ENCODE data around the gene PDE6C.

The PDE6C gene

DNA sequence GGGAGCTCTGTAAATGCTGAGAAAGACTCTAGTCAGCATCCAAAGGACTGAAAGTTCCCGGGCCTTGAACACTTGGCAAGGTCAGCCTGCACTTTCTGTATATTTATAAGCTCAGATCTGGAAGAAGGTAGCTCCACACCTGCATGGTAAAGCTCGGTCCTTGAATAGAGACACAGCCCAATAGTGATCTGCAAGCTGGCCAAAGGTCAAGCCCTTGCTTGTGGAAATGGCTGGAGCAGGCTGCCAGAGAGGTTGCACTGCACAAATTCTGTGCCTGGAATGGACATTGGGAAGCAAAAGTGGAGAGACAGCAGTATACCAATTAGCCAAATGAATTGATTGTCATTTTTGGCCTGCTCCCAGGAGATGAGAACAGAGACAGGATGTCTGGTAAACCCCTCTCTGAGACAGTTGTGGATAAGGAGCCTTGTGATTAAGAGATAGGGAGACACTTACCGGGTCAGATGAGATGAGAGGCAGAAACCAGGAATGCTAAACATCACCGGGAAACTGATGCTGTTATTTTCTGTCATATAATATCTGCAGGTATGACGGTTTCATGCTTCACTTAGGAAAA, 98.1 kb downstream of the PDE6C start:
- Histone ChIP-seq H3K9me3 (no peaks in the 10 kb centered on the region), H3K4me1 (ENCODE audit: control insufficient read depth in 1 of 2, insufficient read depth in 1 of 2, low read depth in 1 of 2, low read length in 1 of 2) (no peaks in the 10 kb centered on the region), H3K27me3 (peaks cover 18% of the 10 kb centered on the region), H3K4me3 (ENCODE audit: low read depth in 1 of 2, low read length in 1 of 2) (no peak overlapping the region), H3K27ac (no peak overlapping the region), H3K36me3 (no peaks in the 10 kb centered on the region)
- TF ChIP-seq, protein P1, sequence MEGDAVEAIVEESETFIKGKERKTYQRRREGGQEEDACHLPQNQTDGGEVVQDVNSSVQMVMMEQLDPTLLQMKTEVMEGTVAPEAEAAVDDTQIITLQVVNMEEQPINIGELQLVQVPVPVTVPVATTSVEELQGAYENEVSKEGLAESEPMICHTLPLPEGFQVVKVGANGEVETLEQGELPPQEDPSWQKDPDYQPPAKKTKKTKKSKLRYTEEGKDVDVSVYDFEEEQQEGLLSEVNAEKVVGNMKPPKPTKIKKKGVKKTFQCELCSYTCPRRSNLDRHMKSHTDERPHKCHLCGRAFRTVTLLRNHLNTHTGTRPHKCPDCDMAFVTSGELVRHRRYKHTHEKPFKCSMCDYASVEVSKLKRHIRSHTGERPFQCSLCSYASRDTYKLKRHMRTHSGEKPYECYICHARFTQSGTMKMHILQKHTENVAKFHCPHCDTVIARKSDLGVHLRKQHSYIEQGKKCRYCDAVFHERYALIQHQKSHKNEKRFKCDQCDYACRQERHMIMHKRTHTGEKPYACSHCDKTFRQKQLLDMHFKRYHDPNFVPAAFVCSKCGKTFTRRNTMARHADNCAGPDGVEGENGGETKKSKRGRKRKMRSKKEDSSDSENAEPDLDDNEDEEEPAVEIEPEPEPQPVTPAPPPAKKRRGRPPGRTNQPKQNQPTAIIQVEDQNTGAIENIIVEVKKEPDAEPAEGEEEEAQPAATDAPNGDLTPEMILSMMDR (IDR thresholded peaks at IDR 0.05): no peak

DNA sequence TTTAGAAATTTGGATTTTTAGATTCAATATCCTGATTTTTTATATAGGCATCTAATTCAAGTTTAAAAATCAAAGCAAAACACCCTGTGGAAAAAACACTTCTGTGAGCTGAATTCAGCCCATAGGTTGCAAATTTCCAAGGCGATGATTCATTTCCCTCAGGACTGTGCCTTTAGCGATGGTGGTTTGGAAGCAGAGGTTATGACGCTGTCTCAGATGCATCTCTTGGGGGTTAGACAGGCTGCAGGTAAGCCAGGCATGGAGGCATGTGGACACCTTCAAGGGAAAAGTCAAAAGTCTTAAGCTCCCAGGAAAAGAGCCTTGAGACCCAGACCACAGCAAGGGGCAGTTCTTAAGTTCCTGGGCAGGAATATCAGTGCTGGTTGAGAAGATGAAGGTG, 99.6 kb downstream of the PDE6C start:
- no peak overlapping the region for H3K4me3 ChIP-seq (ENCODE audit: low read depth in 1 of 2, low read length in 1 of 2)
- no peak overlapping the region for H3K27ac ChIP-seq
- TF ChIP-seq, protein P1 (IDR thresholded peaks at IDR 0.05): no peak
- H3K4me1 ChIP-seq (ENCODE audit: control insufficient read depth in 1 of 2, insufficient read depth in 1 of 2, low read depth in 1 of 2, low read length in 1 of 2): no peaks in the 10 kb centered on the region
- peaks cover 10% of the 10 kb centered on the region for H3K27me3 ChIP-seq
- H3K9me3 ChIP-seq: no peaks in the 10 kb centered on the region
- no peaks in the 10 kb centered on the region for H3K36me3 ChIP-seq

DNA sequence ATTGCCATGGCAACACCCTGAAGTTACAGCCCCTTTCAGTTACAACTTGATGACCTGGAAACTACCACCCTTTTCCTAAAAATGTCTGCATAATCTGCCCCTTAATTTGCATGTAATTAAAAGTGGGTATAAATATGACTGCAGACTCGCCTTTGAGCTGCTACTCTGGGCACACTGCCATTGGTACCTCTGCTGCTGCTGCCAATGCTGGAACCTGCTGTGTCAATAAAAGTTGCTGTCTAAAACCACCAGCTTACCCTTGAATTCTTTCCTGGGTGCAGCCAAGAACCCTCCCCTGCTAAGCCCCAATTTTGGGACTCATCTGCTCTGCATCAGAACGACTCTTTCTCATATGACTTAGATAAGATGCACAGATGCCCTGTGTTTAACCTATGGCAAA, 100.3 kb downstream of the PDE6C start:
- Histone ChIP-seq H3K27me3 (peaks cover 3% of the 10 kb centered on the region), H3K9me3 (no peaks in the 10 kb centered on the region), H3K36me3 (no peaks in the 10 kb centered on the region), H3K4me1 (ENCODE audit: control insufficient read depth in 1 of 2, insufficient read depth in 1 of 2, low read depth in 1 of 2, low read length in 1 of 2) (no peaks in the 10 kb centered on the region), H3K4me3 (ENCODE audit: low read depth in 1 of 2, low read length in 1 of 2) (no peak overlapping the region), H3K27ac (no peak overlapping the region)
- TF ChIP-seq, protein P1 (IDR thresholded peaks at IDR 0.05): no peak

DNA sequence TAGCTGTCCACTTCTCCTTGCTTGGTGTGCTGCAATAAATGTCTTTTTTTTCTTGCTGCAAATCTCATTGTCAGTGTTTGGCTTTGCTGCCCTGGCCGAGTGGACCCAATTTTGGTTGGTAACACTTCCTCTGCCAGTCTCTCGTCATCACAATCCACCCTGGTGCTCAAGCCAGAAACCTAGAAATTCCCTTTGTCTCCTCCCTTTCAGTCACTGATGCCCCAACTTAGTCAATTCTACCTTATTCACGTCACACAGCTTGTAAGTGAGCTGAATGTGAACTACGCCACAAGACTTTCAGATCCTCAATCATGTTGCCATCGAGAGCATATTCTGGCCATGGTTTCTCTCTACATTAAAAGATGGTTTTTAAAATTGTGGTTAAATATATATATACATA, 103.0 kb downstream of the PDE6C start:
- TF ChIP-seq, protein P1 (IDR thresholded peaks at IDR 0.05): no peak
- no peaks in the 10 kb centered on the region for H3K9me3 ChIP-seq
- no peak overlapping the region for H3K4me3 ChIP-seq (ENCODE audit: low read depth in 1 of 2, low read length in 1 of 2)
- H3K27me3 ChIP-seq: peaks cover 11% of the 10 kb centered on the region
- no peaks in the 10 kb centered on the region for H3K4me1 ChIP-seq (ENCODE audit: control insufficient read depth in 1 of 2, insufficient read depth in 1 of 2, low read depth in 1 of 2, low read length in 1 of 2)
- H3K27ac ChIP-seq: no peak overlapping the region
- H3K36me3 ChIP-seq: no peaks in the 10 kb centered on the region

All from neutrophil (primary cell).